Right lobe of liver (tissue), 6 donors: ENCODE measurements around the gene VKORC1. TPM values are rescaled to one million over a fixed set of nuclear protein-coding genes. Genes with fewer than 3 reads are reported as not detected.
"Not testable (repeated sequence)": the region's sequence is repeated elsewhere in the genome, so short reads cannot be mapped to it uniquely, and the experiment has no call there.

Source experiments
- ATAC-seq, 4 donors: fragments of 200-7000 bp; cut with Tn5 transposase; one replicate each; pipeline ENCODE4 v1.9.1; 2020; ENCODE audit warnings: mild to moderate bottlenecking in 4 of 4, moderate library complexity in 4 of 4
- DNase-seq, 3 donors: peaks; one replicate each; pipeline ENCODE4 v3.0.0-alpha.2; 2020
- H3K27ac ChIP-seq, 3 donors: fragments of 200-600 bp; one replicate each; pipeline ENCODE4 v1.8.0; 2022
- H3K27me3 ChIP-seq, 2 donors: fragments of 200-600 bp; one replicate each; pipeline ENCODE4 v1.8.0; 2022
- H3K36me3 ChIP-seq, 4 donors: fragments of 200-600 bp; sonication (generic) in 1 of 4; one replicate each; pipeline versions ENCODE4 v1.5.1 to v1.8.0; 2017 to 2022; ENCODE audit warnings: control low read depth in 1 of 4
- H3K4me1 ChIP-seq, 4 donors: fragments of 200-600 bp; sonication (generic) in 1 of 4; one replicate each; pipeline versions ENCODE4 v1.5.1 to v1.8.0; 2017 to 2022; ENCODE audit warnings: control low read depth in 1 of 4
- H3K4me3 ChIP-seq, 3 donors: fragments of 200-600 bp; one replicate each; pipeline ENCODE4 v1.8.0; 2022
- H3K9me3 ChIP-seq, 4 donors: fragments of 200-600 bp; sonication (generic) in 1 of 4; one replicate each; pipeline versions ENCODE4 v1.5.1 to v1.8.0; 2017 to 2022; ENCODE audit warnings: control low read depth in 1 of 4
- POLR2A ChIP-seq: fragments of 450-650 bp; IDR thresholded peaks from one replicate; pipeline ENCODE4 v1.6.1; 2017; ENCODE audit warnings: antibody characterized with exemption, mild to moderate bottlenecking
- WGBS: methylation state at CpG from one replicate; pipeline ENCODE4 v1.1.6; 2018; ENCODE audit warnings: low coverage, low lambda C conversion rate; ENCODE audit not compliant: insufficient coverage; ENCODE audit errors: missing lambda C conversion rate; 5-methylcytosine and 5-hydroxymethylcytosine counted together
- intact Hi-C, 2 donors: fragments of 100-400 bp; cut with DNase I; formaldehyde crosslinking; loops; one replicate each; pipeline versions ENCODE4 v1.11.2 to v1.14.1; 2022
- total RNA-seq, 6 experiments: library from RNA; depleted of rRNA in 2 of 6; stranded (reverse); fragments of >200 nt in 2 of 6; fragmentation: NEBNext Ultra II Directional in 3 of 6; extraction: Animal tissue kit (Norgen Biotek cat#: 25700) in 3 of 6; gene quantifications; one replicate each; pipeline versions ENCODE4 v1.1.0 to v1.2.4, GENCODE V29; 2016 to 2023
- TF ChIP-seq, protein P1 (sequence below), 4 donors: fragments of 200-600 bp in 3 of 4; fragments of 450-650 bp in 1 of 4; IDR thresholded peaks; one replicate each; pipeline versions ENCODE4 v1.5.1 to v1.8.0; 2016 to 2022; ENCODE audit warnings: antibody characterized with exemption in 4 of 4, mild to moderate bottlenecking in 2 of 4
- donor health status: DM: no; HTN: yes; CAD: no.
- donor health status: DM: no; HTN: no; CAD: no.
- donor health status: DM: no; HTN: no; CAD: no.
- donor health status: DM: no; HTN: yes; CAD: no.
- donor health status: DM: no; HTN: yes; CAD: no.

VKORC1 gene
- total RNA-seq, 6 experiments from 2014 or later, result 102 to 297 (median 199) TPM

DNA sequence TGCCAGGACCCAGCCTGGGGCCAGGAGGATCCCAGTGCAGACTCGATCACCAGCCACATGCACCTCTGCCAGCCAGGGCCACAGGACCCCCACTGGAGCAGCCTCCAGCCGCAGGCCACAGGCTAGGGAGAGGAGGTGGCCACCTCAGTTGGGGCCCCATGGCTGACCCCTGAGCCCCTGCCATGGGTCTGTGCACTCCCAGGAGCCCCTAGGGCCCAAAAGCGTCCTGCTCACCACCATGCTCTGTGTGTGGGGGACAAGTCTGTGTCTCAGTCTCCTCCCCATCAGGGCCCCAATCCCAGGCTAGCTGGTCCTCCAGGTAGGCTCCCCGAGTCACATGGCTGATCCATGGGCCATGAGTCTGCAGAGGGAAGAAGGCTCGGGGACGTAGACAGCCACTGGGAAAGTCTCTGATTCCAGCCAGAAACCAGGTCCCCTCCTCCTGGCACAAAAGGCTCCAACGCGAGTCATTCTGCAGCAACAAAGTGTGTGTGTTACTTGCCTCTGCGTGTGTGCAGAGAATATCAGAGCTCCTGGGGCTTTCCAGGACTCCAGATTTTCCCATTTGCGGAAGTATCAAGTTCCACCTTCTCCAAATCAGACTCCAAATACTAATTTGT, 47.0 kb upstream of the VKORC1 start:
- intact Hi-C loops, result no loop called here

GRCh38 chr16:31141071-31141469, 46.5 kb upstream of the VKORC1 start:
- DNase-seq, ATAC-seq, H3K27me3 ChIP-seq, H3K36me3 ChIP-seq, H3K9me3 ChIP-seq, intact Hi-C loops, H3K4me3 ChIP-seq: not testable (repeated sequence)
- Histone ChIP-seq H3K27ac (peak overlapping the region; percentile 59 to 64 (median 63)), H3K4me1 (peaks cover 0 to 18% (median 9%) of the 10 kb centered on the region in 4 donors)
- 88% methylated on average over 7 of the region's 9 CpGs for WGBS

More for the DNA sequence above, 47.0 kb upstream of the VKORC1 start:
- DNase-seq (no peak), ATAC-seq (peak; percentile 0 to 4 (median 4))
- WGBS, result 24% methylated on average over 5 of the region's 10 CpGs
- Histone ChIP-seq H3K9me3 (no peaks in the 10 kb centered on the region), H3K4me1 (peaks cover 0 to 18% (median 9%) of the 10 kb centered on the region in 4 donors), H3K4me3 (peak overlapping the region in 2 of 3 donors; percentile 23 to 24), H3K27me3 (no peaks in the 10 kb centered on the region), H3K27ac (peak overlapping the region; percentile 59 to 64 (median 63)), H3K36me3 (no peaks in the 10 kb centered on the region)
- TF ChIP-seq POLR2A, result no peak
- TF ChIP-seq, protein P1, sequence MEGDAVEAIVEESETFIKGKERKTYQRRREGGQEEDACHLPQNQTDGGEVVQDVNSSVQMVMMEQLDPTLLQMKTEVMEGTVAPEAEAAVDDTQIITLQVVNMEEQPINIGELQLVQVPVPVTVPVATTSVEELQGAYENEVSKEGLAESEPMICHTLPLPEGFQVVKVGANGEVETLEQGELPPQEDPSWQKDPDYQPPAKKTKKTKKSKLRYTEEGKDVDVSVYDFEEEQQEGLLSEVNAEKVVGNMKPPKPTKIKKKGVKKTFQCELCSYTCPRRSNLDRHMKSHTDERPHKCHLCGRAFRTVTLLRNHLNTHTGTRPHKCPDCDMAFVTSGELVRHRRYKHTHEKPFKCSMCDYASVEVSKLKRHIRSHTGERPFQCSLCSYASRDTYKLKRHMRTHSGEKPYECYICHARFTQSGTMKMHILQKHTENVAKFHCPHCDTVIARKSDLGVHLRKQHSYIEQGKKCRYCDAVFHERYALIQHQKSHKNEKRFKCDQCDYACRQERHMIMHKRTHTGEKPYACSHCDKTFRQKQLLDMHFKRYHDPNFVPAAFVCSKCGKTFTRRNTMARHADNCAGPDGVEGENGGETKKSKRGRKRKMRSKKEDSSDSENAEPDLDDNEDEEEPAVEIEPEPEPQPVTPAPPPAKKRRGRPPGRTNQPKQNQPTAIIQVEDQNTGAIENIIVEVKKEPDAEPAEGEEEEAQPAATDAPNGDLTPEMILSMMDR (IDR thresholded peaks at IDR 0.05), result no peak

DNA sequence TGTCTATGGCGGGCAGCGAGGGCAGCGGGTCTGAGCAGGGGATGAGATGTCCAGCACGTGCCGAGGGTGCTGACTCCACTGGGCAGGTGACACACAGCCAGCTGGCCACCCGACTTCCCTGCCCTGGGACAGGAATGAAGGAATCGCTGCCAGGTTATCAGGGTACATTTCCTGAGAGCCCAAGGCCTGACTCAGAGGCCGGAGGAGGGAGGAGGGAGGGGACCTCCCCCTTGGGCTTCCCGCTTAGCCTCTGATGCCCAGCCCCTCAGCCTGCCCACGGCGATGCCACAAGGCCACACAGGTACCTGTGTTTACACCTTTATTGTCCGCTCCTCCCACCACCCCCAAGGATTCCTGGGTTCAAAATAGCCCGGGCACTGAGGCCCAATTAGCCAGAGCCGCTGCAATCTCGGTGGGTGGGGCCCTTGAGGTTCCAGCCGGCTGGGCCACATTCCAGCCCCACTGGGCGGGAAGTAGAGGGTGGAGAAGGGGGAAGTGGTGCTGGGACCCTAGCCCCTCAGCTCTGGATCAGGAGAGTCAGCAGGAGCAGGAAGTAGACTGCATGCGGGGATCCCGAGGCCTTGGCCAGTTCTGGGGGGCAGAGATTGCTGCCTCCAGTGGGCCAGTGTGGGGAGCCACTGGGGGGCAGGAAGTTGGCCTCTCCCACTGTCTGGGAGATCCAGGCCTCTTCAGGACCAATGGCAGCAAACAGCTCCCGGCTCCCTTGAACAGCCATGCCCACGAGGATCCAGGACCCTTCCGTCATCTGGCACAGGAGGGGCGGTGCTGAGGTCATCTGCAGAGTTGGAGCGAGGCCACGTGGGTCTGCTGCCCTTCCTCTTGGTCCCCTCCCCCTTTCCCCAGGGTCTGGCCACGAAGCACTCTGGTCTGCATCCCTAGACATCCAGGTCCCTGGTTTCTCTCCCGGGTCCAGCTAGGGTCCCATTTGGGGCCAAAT, 44.3 kb upstream of the VKORC1 start:
- Histone ChIP-seq H3K27me3 (no peaks in the 10 kb centered on the region), H3K36me3 (no peaks in the 10 kb centered on the region), H3K4me3 (no peak overlapping the region), H3K27ac (no peak overlapping the region), H3K9me3 (no peaks in the 10 kb centered on the region), H3K4me1 (peaks cover 0 to 21% (median 9%) of the 10 kb centered on the region in 4 donors)
- WGBS, result 53% methylated on average over 7 of the region's 27 CpGs
- intact Hi-C loops, result no loop called here
- DNase-seq (peak in 1 of 3 donors; percentile 46), ATAC-seq (no peak)
- TF ChIP-seq POLR2A, result no peak

- WGBS, result 91% methylated on average over 10 of the region's 20 CpGs
- peaks cover 0 to 20% (median 9%) of the 10 kb centered on the region in 4 donors for H3K4me1 ChIP-seq
- H3K9me3 ChIP-seq, H3K36me3 ChIP-seq, H3K27me3 ChIP-seq, intact Hi-C loops, ATAC-seq, H3K27ac ChIP-seq, DNase-seq, H3K4me3 ChIP-seq: not testable (repeated sequence)
Measured at GRCh38 chr16:31136822-31137499, 42.4 kb upstream of the VKORC1 start.

GRCh38 chr16:31136287-31136662, 41.7 kb upstream of the VKORC1 start:
- Histone ChIP-seq H3K36me3 (peaks cover 0 to 7% (median 0%) of the 10 kb centered on the region in 4 donors), H3K4me3 (no peak overlapping the region), H3K27me3 (no peaks in the 10 kb centered on the region), H3K27ac (no peak overlapping the region), H3K4me1 (peaks cover 0 to 13% (median 5%) of the 10 kb centered on the region in 4 donors), H3K9me3 (no peaks in the 10 kb centered on the region)
- no peak for ATAC-seq
- intact Hi-C loops, result no loop called here
- no peak for TF ChIP-seq POLR2A
- TF ChIP-seq, protein P1 (IDR thresholded peaks at IDR 0.05), result no peak
- no peak for DNase-seq
- 78% methylated on average over 4 of the region's 6 CpGs for WGBS
